ENCODE results near the gene PLCXD3.

The PLCXD3 gene

GRCh38 chr5:41522193-41522786, 11.9 kb upstream of the PLCXD3 start:
- 0 out of 2 replicates have a peak, but pooled peaks cover 3% of the 10 kb centered on the region for H3K4me1 ChIP-seq (ENCODE audit: control insufficient read depth, insufficient read depth, low read length)
- no peak overlapping the region for H3K4me3 ChIP-seq (ENCODE audit: low read depth, low read length)
- no peaks in the 10 kb centered on the region for H3K36me3 ChIP-seq (ENCODE audit: control insufficient read depth, insufficient read depth, low read length)
- no peaks in the 10 kb centered on the region for H3K9me3 ChIP-seq (ENCODE audit: control insufficient read depth, insufficient read depth, low read depth, low read length)
- no peaks in the 10 kb centered on the region for H3K27me3 ChIP-seq (ENCODE audit: control insufficient read depth, insufficient read depth, low read length)
- H3K9ac ChIP-seq (ENCODE audit: low read length): no peak overlapping the region
- H3K27ac ChIP-seq (ENCODE audit: low read depth, low read length): no peak overlapping the region

- Histone ChIP-seq H3K27ac (ENCODE audit: low read depth, low read length) (no peak overlapping the region), H3K9me3 (ENCODE audit: control insufficient read depth, insufficient read depth, low read depth, low read length) (no peaks in the 10 kb centered on the region), H3K9ac (ENCODE audit: low read length) (no peak overlapping the region), H3K4me1 (ENCODE audit: control insufficient read depth, insufficient read depth, low read length) (no peaks in the 10 kb centered on the region), H3K4me3 (ENCODE audit: low read depth, low read length) (no peak overlapping the region), H3K36me3 (ENCODE audit: control insufficient read depth, insufficient read depth, low read length) (no peaks in the 10 kb centered on the region), H3K27me3 (ENCODE audit: control insufficient read depth, insufficient read depth, low read length) (no peaks in the 10 kb centered on the region)
Observed at GRCh38 chr5:41519801-41520200, 9.4 kb upstream of the PLCXD3 start.

GRCh38 chr5:41517909-41518308, 7.5 kb upstream of the PLCXD3 start:
- H3K9ac ChIP-seq (ENCODE audit: low read length): no peak overlapping the region
- H3K4me3 ChIP-seq (ENCODE audit: low read depth, low read length): no peak overlapping the region
- H3K27me3 ChIP-seq (ENCODE audit: control insufficient read depth, insufficient read depth, low read length): no peaks in the 10 kb centered on the region
- no peaks in the 10 kb centered on the region for H3K36me3 ChIP-seq (ENCODE audit: control insufficient read depth, insufficient read depth, low read length)
- no peak overlapping the region for H3K27ac ChIP-seq (ENCODE audit: low read depth, low read length)
- no peaks in the 10 kb centered on the region for H3K9me3 ChIP-seq (ENCODE audit: control insufficient read depth, insufficient read depth, low read depth, low read length)
- H3K4me1 ChIP-seq (ENCODE audit: control insufficient read depth, insufficient read depth, low read length): no peaks in the 10 kb centered on the region

- Histone ChIP-seq H3K9me3 (ENCODE audit: control insufficient read depth, insufficient read depth, low read depth, low read length) (no peaks in the 10 kb centered on the region), H3K27ac (ENCODE audit: low read depth, low read length) (no peak overlapping the region), H3K9ac (ENCODE audit: low read length) (no peak overlapping the region), H3K4me3 (ENCODE audit: low read depth, low read length) (no peak overlapping the region; the same call in 1 of the 2 replicates), H3K4me1 (ENCODE audit: control insufficient read depth, insufficient read depth, low read length) (no peaks in the 10 kb centered on the region), H3K27me3 (ENCODE audit: control insufficient read depth, insufficient read depth, low read length) (peaks cover 53% of the 10 kb centered on the region), H3K36me3 (ENCODE audit: control insufficient read depth, insufficient read depth, low read length) (no peaks in the 10 kb centered on the region)
Observed at GRCh38 chr5:41511241-41511640, 840 bp upstream of the PLCXD3 start.

- Histone ChIP-seq H3K9me3 (ENCODE audit: control insufficient read depth, insufficient read depth, low read depth, low read length) (no peaks in the 10 kb centered on the region), H3K4me3 (ENCODE audit: low read depth, low read length) (peak overlapping the region; percentile 70), H3K9ac (ENCODE audit: low read length) (peak overlapping the region; percentile 15), H3K27ac (ENCODE audit: low read depth, low read length) (no peak overlapping the region), H3K4me1 (ENCODE audit: control insufficient read depth, insufficient read depth, low read length) (no peaks in the 10 kb centered on the region), H3K27me3 (ENCODE audit: control insufficient read depth, insufficient read depth, low read length) (peaks cover 53% of the 10 kb centered on the region), H3K36me3 (ENCODE audit: control insufficient read depth, insufficient read depth, low read length) (no peaks in the 10 kb centered on the region)
Observed at GRCh38 chr5:41509399-41510175, 814 bp downstream of the PLCXD3 start.

GRCh38 chr5:41508696-41509398, 1.6 kb downstream of the PLCXD3 start:
- H3K36me3 ChIP-seq (ENCODE audit: control insufficient read depth, insufficient read depth, low read length): no peaks in the 10 kb centered on the region
- no peak overlapping the region for H3K27ac ChIP-seq (ENCODE audit: low read depth, low read length)
- H3K4me1 ChIP-seq (ENCODE audit: control insufficient read depth, insufficient read depth, low read length): no peaks in the 10 kb centered on the region
- no peaks in the 10 kb centered on the region for H3K9me3 ChIP-seq (ENCODE audit: control insufficient read depth, insufficient read depth, low read depth, low read length)
- H3K27me3 ChIP-seq (ENCODE audit: control insufficient read depth, insufficient read depth, low read length): peaks cover 53% of the 10 kb centered on the region
- H3K9ac ChIP-seq (ENCODE audit: low read length): no peak overlapping the region
- peak overlapping the region; percentile 70; the same call in 1 of the 2 replicates for H3K4me3 ChIP-seq (ENCODE audit: low read depth, low read length)

GRCh38 chr5:41508186-41508585, 2.2 kb downstream of the PLCXD3 start:
- Histone ChIP-seq H3K27me3 (ENCODE audit: control insufficient read depth, insufficient read depth, low read length) (peaks cover 53% of the 10 kb centered on the region), H3K9me3 (ENCODE audit: control insufficient read depth, insufficient read depth, low read depth, low read length) (no peaks in the 10 kb centered on the region), H3K4me1 (ENCODE audit: control insufficient read depth, insufficient read depth, low read length) (no peaks in the 10 kb centered on the region), H3K36me3 (ENCODE audit: control insufficient read depth, insufficient read depth, low read length) (no peaks in the 10 kb centered on the region), H3K27ac (ENCODE audit: low read depth, low read length) (no peak overlapping the region), H3K4me3 (ENCODE audit: low read depth, low read length) (no peak overlapping the region), H3K9ac (ENCODE audit: low read length) (no peak overlapping the region)

GRCh38 chr5:41507501-41507900, 2.9 kb downstream of the PLCXD3 start:
- H3K27me3 ChIP-seq (ENCODE audit: control insufficient read depth, insufficient read depth, low read length): peaks cover 52% of the 10 kb centered on the region
- no peak overlapping the region for H3K9ac ChIP-seq (ENCODE audit: low read length)
- no peaks in the 10 kb centered on the region for H3K4me1 ChIP-seq (ENCODE audit: control insufficient read depth, insufficient read depth, low read length)
- no peaks in the 10 kb centered on the region for H3K36me3 ChIP-seq (ENCODE audit: control insufficient read depth, insufficient read depth, low read length)
- H3K27ac ChIP-seq (ENCODE audit: low read depth, low read length): no peak overlapping the region
- H3K4me3 ChIP-seq (ENCODE audit: low read depth, low read length): no peak overlapping the region
- no peaks in the 10 kb centered on the region for H3K9me3 ChIP-seq (ENCODE audit: control insufficient read depth, insufficient read depth, low read depth, low read length)

GRCh38 chr5:41503860-41504259, 6.5 kb downstream of the PLCXD3 start:
- Histone ChIP-seq H3K27ac (ENCODE audit: low read depth, low read length) (no peak overlapping the region), H3K4me3 (ENCODE audit: low read depth, low read length) (no peak overlapping the region), H3K36me3 (ENCODE audit: control insufficient read depth, insufficient read depth, low read length) (no peaks in the 10 kb centered on the region)

GRCh38 chr5:41503310-41503709, 7.1 kb downstream of the PLCXD3 start:
- H3K4me1 ChIP-seq (ENCODE audit: control insufficient read depth, insufficient read depth, low read length): no peaks in the 10 kb centered on the region
- no peaks in the 10 kb centered on the region for H3K9me3 ChIP-seq (ENCODE audit: control insufficient read depth, insufficient read depth, low read depth, low read length)
- H3K9ac ChIP-seq (ENCODE audit: low read length): no peak overlapping the region
- H3K4me3 ChIP-seq (ENCODE audit: low read depth, low read length): no peak overlapping the region
- no peaks in the 10 kb centered on the region for H3K36me3 ChIP-seq (ENCODE audit: control insufficient read depth, insufficient read depth, low read length)
- H3K27ac ChIP-seq (ENCODE audit: low read depth, low read length): no peak overlapping the region
- peaks cover 17% of the 10 kb centered on the region for H3K27me3 ChIP-seq (ENCODE audit: control insufficient read depth, insufficient read depth, low read length)

More at GRCh38 chr5:41503860-41504259, 6.5 kb downstream of the PLCXD3 start:
- peaks cover 22% of the 10 kb centered on the region for H3K27me3 ChIP-seq (ENCODE audit: control insufficient read depth, insufficient read depth, low read length)
- no peak overlapping the region for H3K9ac ChIP-seq (ENCODE audit: low read length)
- H3K9me3 ChIP-seq (ENCODE audit: control insufficient read depth, insufficient read depth, low read depth, low read length): no peaks in the 10 kb centered on the region
- H3K4me1 ChIP-seq (ENCODE audit: control insufficient read depth, insufficient read depth, low read length): no peaks in the 10 kb centered on the region

Measured in HUES6 (cell line).